DMS53 treated with DMSO at 0.1 percent for 48 hours (cell line): ENCODE results near the gene RHBG.
A peak's percentile ranks its signal among the peaks of the same experiment; 100 is the strongest.

ENCODE experiments used
- DNase-seq: peaks from one replicate; lab custom pipeline; 2025; ENCODE audit not compliant: unreplicated experiment; lab: John Stamatoyannopoulos, UW

RHBG gene

GRCh38 chr1:156386134-156386901, 17.3 kb downstream of the RHBG start:
- DNase-seq: no peak

- DNase-seq: no peak
These were observed 18.2 kb downstream of the RHBG start for GRCh38 chr1:156386949-156387869.

GRCh38 chr1:156387870-156388173, 18.8 kb downstream of the RHBG start:
- DNase-seq: no peak

- DNase-seq: peak; percentile 42
These were observed 19.4 kb downstream of the RHBG start for GRCh38 chr1:156388174-156389137.

GRCh38 chr1:156389311-156389710, 20.3 kb downstream of the RHBG start:
- no peak for DNase-seq

- DNase-seq: no peak
These were observed 21.7 kb downstream of the RHBG start for GRCh38 chr1:156390469-156391365.

- no peak for DNase-seq
These were observed 22.3 kb downstream of the RHBG start for GRCh38 chr1:156391366-156391677.

- DNase-seq: no peak
These were observed 22.7 kb downstream of the RHBG start for GRCh38 chr1:156391701-156392100.

- no peak for DNase-seq
These were observed 23.4 kb downstream of the RHBG start for GRCh38 chr1:156392452-156392853.

GRCh38 chr1:156393095-156393494, 24.1 kb downstream of the RHBG start:
- DNase-seq: no peak

GRCh38 chr1:156394082-156394481, 25.1 kb downstream of the RHBG start:
- DNase-seq: no peak

- DNase-seq: peak; percentile 99
These were observed 25.9 kb downstream of the RHBG start for GRCh38 chr1:156394835-156395461.

- no peak for DNase-seq
These were observed 30.5 kb downstream of the RHBG start for GRCh38 chr1:156399355-156400125.

GRCh38 chr1:156400191-156400935, 31.4 kb downstream of the RHBG start:
- no peak for DNase-seq

GRCh38 chr1:156401041-156401574, 32.1 kb downstream of the RHBG start:
- DNase-seq: no peak

- no peak for DNase-seq
These were observed 32.7 kb downstream of the RHBG start for GRCh38 chr1:156401681-156402081.

- DNase-seq: no peak
These were observed 33.5 kb downstream of the RHBG start for GRCh38 chr1:156402331-156403020.

GRCh38 chr1:156405670-156406069, 36.7 kb downstream of the RHBG start:
- DNase-seq: no peak
